ENCODE results near the gene PLA2G2E. TPM values are rescaled to one million over a fixed set of nuclear protein-coding genes. Genes with fewer than 3 reads are reported as not detected.
"Not testable (repeated sequence)": the region's sequence is repeated elsewhere in the genome, so short reads cannot be mapped to it uniquely, and the experiment has no call there.

The PLA2G2E gene
- polyA plus RNA-seq, 3 donors: not detected

- no peak for DNase-seq (ENCODE audit: extremely low read depth in 1 of 11, low read depth in 9 of 11, low spot score in 4 of 11)
These were observed 12.8 kb upstream of the PLA2G2E start for GRCh38 chr1:19936061-19936750.

- no peak for DNase-seq (ENCODE audit: extremely low read depth in 1 of 11, low read depth in 9 of 11, low spot score in 4 of 11)
These were observed 10.9 kb upstream of the PLA2G2E start for GRCh38 chr1:19934336-19934735.

GRCh38 chr1:19932866-19933265, 9.4 kb upstream of the PLA2G2E start:
- DNase-seq (ENCODE audit: extremely low read depth in 1 of 11, low read depth in 9 of 11, low spot score in 4 of 11): no peak

DNA sequence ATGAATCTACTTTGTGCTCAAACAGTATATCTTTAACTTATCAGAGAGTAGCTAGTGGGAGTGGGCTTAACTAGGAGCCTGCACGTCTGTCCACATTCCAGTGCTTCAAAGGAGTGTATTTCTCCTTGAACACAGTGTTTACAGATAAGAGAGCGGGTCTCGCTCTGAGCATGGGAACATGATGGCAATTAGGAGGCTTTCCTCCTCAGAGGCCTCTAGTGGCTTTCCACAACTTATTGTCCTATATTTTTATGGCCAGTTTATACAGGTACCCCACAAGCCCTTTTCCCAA, 3.7 kb upstream of the PLA2G2E start:
- DNase-seq (ENCODE audit: extremely low read depth in 1 of 11, low read depth in 9 of 11, low spot score in 4 of 11): not testable (repeated sequence)

GRCh38 chr1:19926296-19927129, 3.1 kb upstream of the PLA2G2E start:
- DNase-seq (ENCODE audit: extremely low read depth in 1 of 11, low read depth in 9 of 11, low spot score in 4 of 11): no peak

DNA sequence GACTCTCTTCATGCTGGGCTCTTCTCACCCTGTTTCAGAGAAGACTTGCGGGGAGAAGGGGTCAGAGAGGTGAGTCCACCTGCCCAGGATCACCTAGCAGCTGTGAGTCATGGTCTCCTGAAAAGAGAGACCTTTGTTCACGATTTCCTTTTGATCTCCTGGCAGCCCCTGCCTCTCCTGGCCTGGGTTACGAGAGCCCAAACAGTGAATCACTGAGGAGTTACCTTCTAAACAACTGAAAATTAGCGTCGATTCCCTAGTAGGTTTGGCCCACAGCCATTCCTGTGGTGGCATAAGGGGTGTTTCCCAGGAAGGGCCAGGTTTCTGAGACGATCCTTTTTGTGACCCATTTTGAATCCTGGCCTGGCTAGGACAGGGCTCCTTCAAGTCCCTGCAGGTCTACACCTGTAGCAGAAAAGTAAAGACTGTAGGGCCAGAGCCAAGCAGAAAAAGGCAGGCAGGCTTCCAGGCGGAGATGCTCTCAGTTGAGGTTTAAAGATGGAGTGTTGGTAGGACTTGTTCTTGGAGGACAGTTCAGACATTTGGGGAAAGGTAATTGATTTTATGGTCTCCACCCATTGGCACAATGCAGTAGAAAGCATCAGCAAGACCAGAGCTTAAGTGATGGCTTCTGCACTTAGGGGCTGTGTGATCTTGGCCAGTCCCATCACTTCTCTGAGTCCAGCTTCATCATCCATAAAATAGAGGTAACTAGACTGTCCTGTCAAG, 2.1 kb upstream of the PLA2G2E start:
- no peak for DNase-seq (ENCODE audit: extremely low read depth in 1 of 11, low read depth in 9 of 11, low spot score in 4 of 11)

- no peak for DNase-seq (ENCODE audit: extremely low read depth in 1 of 11, low read depth in 9 of 11, low spot score in 4 of 11)
These were observed 533 bp upstream of the PLA2G2E start for GRCh38 chr1:19923953-19924346.

GRCh38 chr1:19922015-19922688, 1.3 kb downstream of the PLA2G2E start:
- no peak for DNase-seq (ENCODE audit: extremely low read depth in 1 of 11, low read depth in 9 of 11, low spot score in 4 of 11)

DNA sequence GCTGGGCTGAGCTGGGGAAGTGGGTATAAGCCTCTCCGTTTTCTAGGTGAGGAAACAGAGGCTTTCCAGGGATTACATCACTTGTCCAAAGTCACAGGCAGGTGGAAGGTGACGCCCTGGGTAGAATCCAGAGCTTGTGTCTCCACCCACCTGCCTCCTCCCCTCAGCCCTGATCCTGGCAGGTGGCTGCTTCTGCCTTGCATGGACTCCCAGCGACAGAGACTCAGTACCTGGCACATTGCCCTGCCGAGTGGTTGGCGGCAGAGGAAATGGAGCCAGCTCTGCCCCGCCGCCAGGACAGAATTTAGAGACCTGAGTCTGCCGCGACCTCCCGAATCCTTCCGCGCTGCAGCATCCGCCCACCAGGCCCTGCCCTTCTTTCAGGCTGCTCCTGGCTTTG, 2.1 kb downstream of the PLA2G2E start:
- no peak for DNase-seq (ENCODE audit: extremely low read depth in 1 of 11, low read depth in 9 of 11, low spot score in 4 of 11)

- DNase-seq (ENCODE audit: extremely low read depth in 1 of 11, low read depth in 9 of 11, low spot score in 4 of 11): no peak
These were observed 3.2 kb downstream of the PLA2G2E start for GRCh38 chr1:19920132-19920710.

- DNase-seq (ENCODE audit: extremely low read depth in 1 of 11, low read depth in 9 of 11, low spot score in 4 of 11): peak in 10 of 11 donors; percentile 67 to 83 (median 78)
These were observed 5.4 kb downstream of the PLA2G2E start for GRCh38 chr1:19918057-19918456.

GRCh38 chr1:19910650-19911049, 12.8 kb downstream of the PLA2G2E start:
- no peak for DNase-seq (ENCODE audit: extremely low read depth in 1 of 11, low read depth in 9 of 11, low spot score in 4 of 11)

GRCh38 chr1:19909971-19910370, 13.4 kb downstream of the PLA2G2E start:
- no peak for DNase-seq (ENCODE audit: extremely low read depth in 1 of 11, low read depth in 9 of 11, low spot score in 4 of 11)

GRCh38 chr1:19909392-19909791, 14.0 kb downstream of the PLA2G2E start:
- DNase-seq (ENCODE audit: extremely low read depth in 1 of 11, low read depth in 9 of 11, low spot score in 4 of 11): no peak

- DNase-seq (ENCODE audit: extremely low read depth in 1 of 11, low read depth in 9 of 11, low spot score in 4 of 11): no peak
These were observed 16.0 kb downstream of the PLA2G2E start for GRCh38 chr1:19907456-19907855.

- no peak for DNase-seq (ENCODE audit: extremely low read depth in 1 of 11, low read depth in 9 of 11, low spot score in 4 of 11)
These were observed 19.8 kb downstream of the PLA2G2E start for GRCh38 chr1:19903621-19904020.

DNA sequence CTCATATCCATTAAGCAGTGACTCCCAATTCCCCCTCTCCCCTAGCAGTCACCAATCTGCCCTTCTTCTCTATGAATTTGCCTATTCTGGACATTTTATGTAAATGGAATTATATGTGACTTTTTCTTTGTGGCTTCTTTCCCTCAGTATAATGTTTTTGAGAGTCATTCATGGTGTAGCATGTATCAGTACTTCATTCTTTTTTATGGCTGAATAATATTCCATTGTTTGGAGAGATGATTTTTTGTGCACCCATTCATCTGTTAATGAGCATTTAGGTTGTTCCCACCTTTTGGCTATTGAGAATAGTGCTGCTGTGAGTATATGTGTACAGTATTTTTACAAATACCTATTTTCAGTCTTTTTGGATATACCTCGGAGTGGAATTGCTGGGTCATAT, 21.8 kb downstream of the PLA2G2E start:
- DNase-seq (ENCODE audit: extremely low read depth in 1 of 11, low read depth in 9 of 11, low spot score in 4 of 11): no peak

- DNase-seq (ENCODE audit: extremely low read depth in 1 of 11, low read depth in 9 of 11, low spot score in 4 of 11): no peak
These were observed 29.2 kb downstream of the PLA2G2E start for GRCh38 chr1:19894218-19894617.

GRCh38 chr1:19893687-19894086, 29.7 kb downstream of the PLA2G2E start:
- no peak for DNase-seq (ENCODE audit: extremely low read depth in 1 of 11, low read depth in 9 of 11, low spot score in 4 of 11)

Measured in renal cortex interstitium (tissue), 11 donors.